Ishikawa (cell line): ENCODE measurements around the gene LRRC26.

Source experiments
- CEBPB ChIP-seq: IDR thresholded peaks from 2 replicates; pipeline ENCODE4 v1.6.1; 2012
- CREB1 ChIP-seq: IDR thresholded peaks from 2 replicates; pipeline ENCODE4 v1.6.1; 2012; ENCODE audit warnings: low read depth
- EGR1 ChIP-seq: IDR thresholded peaks from 2 replicates; pipeline ENCODE4 v1.6.1; 2012
- EP300 ChIP-seq: IDR thresholded peaks from 2 replicates; pipeline ENCODE4 v1.6.1; 2012; ENCODE audit warnings: borderline replicate concordance
- FOXM1 ChIP-seq: IDR thresholded peaks from 2 replicates; pipeline ENCODE4 v1.6.1; 2012; ENCODE audit warnings: low read depth, borderline replicate concordance
- MAX ChIP-seq: IDR thresholded peaks from 2 replicates; pipeline ENCODE4 v1.6.1; 2012
- RAD21 ChIP-seq: IDR thresholded peaks from 2 replicates; pipeline ENCODE4 v1.6.1; 2012; ENCODE audit warnings: low read depth
- REST ChIP-seq: IDR thresholded peaks from 2 replicates; pipeline ENCODE4 v1.6.1; 2012; ENCODE audit warnings: low read depth, mild to moderate bottlenecking
- TAF1 ChIP-seq: IDR thresholded peaks from 2 replicates; pipeline ENCODE4 v1.6.1; 2012; ENCODE audit warnings: low read depth, mild to moderate bottlenecking
- TCF12 ChIP-seq: IDR thresholded peaks from 2 replicates; pipeline ENCODE4 v1.6.1; 2012; ENCODE audit warnings: low read depth
- USF1 ChIP-seq: IDR thresholded peaks from 2 replicates; pipeline ENCODE4 v1.6.1; 2012
- YY1 ChIP-seq: IDR thresholded peaks from 2 replicates; pipeline ENCODE4 v1.6.1; 2012; ENCODE audit warnings: low read depth
- ZBTB7A ChIP-seq: IDR thresholded peaks from 2 replicates; pipeline ENCODE4 v1.6.1; 2012; ENCODE audit warnings: low read depth

GRCh38 chr9:137167277-137167746 lies 2.5 kb downstream of the LRRC26 start:
- TF ChIP-seq TAF1 (no peak), TCF12 (no peak), REST (no peak), CEBPB (no peak), EP300 (no peak), YY1 (no peak), CREB1 (no peak), USF1 (no peak), MAX (no peak), RAD21 (no peak), ZBTB7A (no peak), EGR1 (no peak), FOXM1 (no peak)
